Omental fat pad (tissue), 4 donors: Measurements from ENCODE around the gene GNGT2. TPM values are rescaled to one million over a fixed set of nuclear protein-coding genes. Genes with fewer than 3 reads are reported as not detected.
A peak's percentile ranks its signal among the peaks of the same experiment; 100 is the strongest.

Source experiments
- ATAC-seq: fragments of 150-250 bp; one replicate; pipeline ENCODE4 v1.9.1; 2016; ENCODE audit warnings: mild to moderate bottlenecking, moderate library complexity; ENCODE audit not compliant: low FRiP score
- DNase-seq: peaks from one replicate; pipeline ENCODE4 v3.0.0-alpha.2; 2019; ENCODE audit warnings: low spot score
- total RNA-seq, 4 donors: library from RNA; depleted of rRNA; stranded (reverse); fragments of >200 nt; gene quantifications; one replicate each; pipeline ENCODE4 v1.1.0, GENCODE V29; 2016
- TF ChIP-seq, protein P1 (sequence below), 3 donors: fragments of 450-650 bp; IDR thresholded peaks; one replicate each; pipeline ENCODE4 v1.5.1; 2016 to 2017; ENCODE audit warnings: antibody characterized with exemption in 3 of 3, mild to moderate bottlenecking in 3 of 3, moderate library complexity in 2 of 3

GNGT2 gene
- total RNA-seq, 4 donors from 2014 or later: 0.74 to 5.2 (median 2.9) TPM

DNA sequence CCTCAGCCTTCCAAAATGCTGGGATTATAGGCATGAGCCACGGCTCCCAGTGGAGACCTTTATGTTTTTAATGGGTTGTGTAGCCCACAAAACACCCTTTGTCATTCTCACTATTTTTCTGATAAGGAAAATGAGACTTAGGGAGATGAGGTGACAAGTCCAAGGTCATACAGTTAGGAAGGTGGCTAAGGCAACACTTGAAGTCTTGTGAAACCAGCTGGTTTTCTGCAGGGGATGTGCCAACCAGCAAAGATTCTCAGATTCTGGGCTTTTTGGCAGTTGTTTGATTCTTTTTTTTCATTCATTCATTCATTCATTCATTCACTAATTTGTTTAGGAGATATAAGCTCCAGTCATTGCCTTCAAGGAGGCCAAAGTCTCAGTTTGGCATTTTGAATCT, 30.2 kb upstream of the GNGT2 start:
- DNase-seq (no peak), ATAC-seq (no peak)
- TF ChIP-seq, protein P1, sequence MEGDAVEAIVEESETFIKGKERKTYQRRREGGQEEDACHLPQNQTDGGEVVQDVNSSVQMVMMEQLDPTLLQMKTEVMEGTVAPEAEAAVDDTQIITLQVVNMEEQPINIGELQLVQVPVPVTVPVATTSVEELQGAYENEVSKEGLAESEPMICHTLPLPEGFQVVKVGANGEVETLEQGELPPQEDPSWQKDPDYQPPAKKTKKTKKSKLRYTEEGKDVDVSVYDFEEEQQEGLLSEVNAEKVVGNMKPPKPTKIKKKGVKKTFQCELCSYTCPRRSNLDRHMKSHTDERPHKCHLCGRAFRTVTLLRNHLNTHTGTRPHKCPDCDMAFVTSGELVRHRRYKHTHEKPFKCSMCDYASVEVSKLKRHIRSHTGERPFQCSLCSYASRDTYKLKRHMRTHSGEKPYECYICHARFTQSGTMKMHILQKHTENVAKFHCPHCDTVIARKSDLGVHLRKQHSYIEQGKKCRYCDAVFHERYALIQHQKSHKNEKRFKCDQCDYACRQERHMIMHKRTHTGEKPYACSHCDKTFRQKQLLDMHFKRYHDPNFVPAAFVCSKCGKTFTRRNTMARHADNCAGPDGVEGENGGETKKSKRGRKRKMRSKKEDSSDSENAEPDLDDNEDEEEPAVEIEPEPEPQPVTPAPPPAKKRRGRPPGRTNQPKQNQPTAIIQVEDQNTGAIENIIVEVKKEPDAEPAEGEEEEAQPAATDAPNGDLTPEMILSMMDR (IDR thresholded peaks at IDR 0.05): no peak

DNA sequence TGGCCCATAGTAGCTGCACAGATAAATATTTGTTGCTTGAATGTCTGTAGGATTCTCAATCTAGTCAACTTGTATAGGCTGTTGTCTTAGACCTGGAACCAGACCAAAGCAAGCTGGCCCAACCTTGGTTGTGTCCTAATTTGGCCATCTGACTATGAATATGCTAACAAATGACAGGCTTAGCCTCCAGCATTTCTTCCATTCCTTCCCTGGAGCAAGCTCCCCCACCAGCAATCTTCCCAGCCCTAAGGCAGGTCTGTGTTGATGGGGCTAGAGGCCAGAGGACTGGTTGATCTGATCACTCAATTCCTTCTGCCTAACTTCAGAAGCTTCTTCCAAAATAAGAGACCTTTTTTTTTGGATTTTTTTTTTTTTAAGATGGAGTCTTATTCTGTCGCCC, 29.6 kb upstream of the GNGT2 start:
- TF ChIP-seq, protein P1 (IDR thresholded peaks at IDR 0.05): no peak
- no peak for DNase-seq
- no peak for ATAC-seq

DNA sequence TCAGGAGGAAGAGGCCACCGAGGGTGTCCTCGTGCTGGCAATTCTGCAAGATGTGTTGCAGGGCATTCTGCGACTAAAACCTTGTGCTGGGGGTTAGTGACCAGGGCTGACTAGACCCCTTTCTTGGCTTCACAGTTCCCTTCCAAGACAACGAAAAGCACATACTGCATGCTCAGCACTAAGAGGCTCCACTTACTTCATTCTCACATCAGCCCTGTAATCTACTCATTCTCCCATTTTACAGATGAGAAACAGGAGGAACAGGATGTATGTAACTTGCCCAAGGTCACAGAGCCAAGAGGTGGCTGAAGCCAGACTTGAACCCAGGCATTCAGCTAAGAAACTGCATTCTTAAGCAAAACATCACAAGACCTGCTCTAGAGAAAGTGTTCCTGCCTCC, 25.5 kb upstream of the GNGT2 start:
- ATAC-seq (no peak), DNase-seq (no peak)
- TF ChIP-seq, protein P1 (IDR thresholded peaks at IDR 0.05): no peak

DNA sequence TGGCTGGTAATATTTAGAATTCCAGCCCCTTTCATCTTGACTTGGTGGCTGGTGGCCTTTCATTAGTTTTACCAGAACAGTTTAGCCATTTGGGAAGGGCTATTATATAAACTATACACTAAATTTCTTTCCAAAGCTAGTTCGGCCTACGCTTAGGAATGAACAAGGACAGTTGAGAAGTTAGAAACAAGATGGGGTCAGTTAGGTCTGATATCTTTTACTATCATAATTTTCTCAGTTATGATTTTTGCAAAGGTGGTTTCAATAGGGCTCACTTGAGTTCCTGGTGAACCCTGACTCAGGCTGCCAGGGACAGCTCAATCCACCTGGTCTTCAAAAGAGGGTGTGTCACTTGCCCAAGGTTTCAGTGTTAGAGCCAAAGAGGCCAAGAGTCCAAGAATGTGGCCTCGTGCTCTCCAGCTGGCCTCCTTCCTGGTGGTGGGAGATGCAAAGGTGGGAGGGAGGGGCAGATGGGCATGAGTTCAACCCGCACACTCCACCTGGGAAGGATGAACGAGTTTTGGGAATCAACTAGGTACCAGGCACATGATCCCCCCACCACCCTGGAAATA, 24.2 kb upstream of the GNGT2 start:
- ATAC-seq (no peak), DNase-seq (no peak)
- TF ChIP-seq, protein P1 (IDR thresholded peaks at IDR 0.05): no peak

DNA sequence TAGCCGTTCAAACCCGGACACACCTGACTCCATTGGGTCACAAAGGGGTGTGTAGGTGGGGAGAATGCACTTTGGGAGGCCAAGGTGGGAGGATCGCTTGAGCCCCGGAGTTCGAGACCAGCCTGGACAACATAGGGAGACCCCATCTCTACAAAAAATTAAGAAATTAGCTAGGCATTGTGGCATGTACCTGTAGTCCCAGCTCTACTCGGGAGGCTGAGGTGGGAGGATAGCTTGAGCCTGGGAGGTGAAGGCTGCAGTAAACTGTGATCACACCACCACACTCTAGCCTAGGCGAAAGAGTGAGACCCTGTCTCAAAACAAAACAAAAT, 21.2 kb upstream of the GNGT2 start:
- TF ChIP-seq, protein P1 (IDR thresholded peaks at IDR 0.05): no peak
- ATAC-seq (no peak), DNase-seq (no peak)

DNA sequence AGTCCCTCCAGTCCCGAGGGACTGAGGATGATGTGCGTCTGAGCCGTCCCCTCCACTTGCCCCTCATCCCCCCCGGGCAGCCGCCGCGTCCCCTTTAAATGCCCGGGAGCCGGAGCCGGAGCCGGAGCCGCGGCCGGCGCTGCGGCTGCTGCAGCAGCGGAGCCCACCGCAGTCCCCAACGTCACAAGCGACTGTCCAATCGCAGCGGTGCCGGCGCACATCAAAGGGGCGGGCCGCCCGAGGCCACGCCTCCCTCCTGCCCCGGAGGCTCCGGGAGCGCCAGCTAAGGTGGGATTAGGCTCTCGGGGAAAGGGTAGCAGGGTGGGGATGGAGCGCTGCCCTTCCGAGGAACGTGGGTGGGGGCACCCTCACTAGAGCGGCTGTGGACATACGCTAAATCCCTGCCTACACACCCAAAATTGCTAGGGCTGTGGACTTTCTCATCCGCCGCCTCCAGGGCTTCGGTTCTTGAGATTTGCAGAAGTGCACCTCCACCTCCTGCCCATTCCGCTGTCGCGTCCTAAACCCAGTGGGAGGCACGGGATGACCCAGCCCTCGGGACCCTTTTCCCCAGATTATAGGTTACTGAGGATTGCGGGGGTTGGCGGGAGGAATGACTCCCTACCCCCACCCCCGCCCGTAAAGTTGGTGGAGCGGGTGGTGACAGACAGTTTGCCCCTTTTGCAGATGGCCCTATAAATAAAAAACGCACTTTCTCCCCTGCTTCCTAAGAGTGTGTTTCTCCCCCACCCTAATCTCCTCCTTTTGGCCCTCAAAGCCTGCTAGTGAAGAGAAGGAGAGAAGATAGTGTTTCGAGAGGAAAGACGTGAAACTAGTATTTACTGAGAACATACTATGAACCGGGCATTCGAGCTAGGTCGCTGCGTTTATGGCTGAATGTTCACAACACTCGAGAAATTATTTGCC, 20.5 kb upstream of the GNGT2 start, which contains the start of gene PHOSPHO1:
TSS of gene PHOSPHO1 (minus strand) at position 152 of the 927 bp plus-strand sequence. CDS start 4,096 bp downstream, outside the sequence.
- TF ChIP-seq, protein P1 (IDR thresholded peaks at IDR 0.05): no peak
- DNase-seq (peak; percentile 82), ATAC-seq (peak; percentile 88)
